Measurements from ENCODE around the gene PTGDS.

Gene PTGDS

DNA sequence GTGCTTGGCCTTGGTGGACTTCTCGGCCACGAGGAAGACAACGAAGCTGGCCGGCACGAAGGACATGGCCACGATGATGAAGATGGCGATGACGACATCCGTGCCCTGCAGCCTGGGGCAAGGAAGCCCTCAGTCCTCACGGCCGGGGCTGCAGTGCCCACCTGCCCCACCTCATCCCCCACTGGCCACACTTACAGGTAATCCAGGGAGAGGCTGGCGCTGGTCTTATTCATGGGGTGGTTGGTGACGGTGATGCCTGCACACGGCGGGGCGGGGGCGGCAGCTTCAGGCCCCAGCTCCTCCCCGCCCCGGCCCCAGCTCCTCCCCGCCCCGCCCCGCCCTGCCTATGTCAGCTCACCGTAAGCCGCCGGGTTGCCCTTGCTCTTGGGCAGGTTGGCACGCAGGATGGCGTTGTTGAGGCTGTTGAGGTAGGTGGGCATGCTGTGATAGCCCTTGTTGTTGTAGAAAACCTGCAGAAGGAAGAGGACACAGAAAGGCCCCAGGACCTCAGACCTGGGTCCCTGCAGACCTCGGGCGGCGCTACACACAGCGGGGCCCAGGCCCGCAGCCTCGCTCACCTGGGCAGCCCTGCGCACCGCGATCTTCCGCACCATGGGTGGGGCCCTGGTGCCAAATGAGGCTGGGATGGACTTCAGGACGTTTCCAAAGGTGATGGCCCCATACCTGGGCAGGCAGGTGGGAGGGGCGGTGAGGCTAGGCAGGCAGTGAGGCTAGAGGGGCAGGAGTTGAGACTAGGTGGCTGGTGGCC, 34.8 kb downstream of the PTGDS start:
- DNase-seq (ENCODE audit: low read depth) = no peak

DNA sequence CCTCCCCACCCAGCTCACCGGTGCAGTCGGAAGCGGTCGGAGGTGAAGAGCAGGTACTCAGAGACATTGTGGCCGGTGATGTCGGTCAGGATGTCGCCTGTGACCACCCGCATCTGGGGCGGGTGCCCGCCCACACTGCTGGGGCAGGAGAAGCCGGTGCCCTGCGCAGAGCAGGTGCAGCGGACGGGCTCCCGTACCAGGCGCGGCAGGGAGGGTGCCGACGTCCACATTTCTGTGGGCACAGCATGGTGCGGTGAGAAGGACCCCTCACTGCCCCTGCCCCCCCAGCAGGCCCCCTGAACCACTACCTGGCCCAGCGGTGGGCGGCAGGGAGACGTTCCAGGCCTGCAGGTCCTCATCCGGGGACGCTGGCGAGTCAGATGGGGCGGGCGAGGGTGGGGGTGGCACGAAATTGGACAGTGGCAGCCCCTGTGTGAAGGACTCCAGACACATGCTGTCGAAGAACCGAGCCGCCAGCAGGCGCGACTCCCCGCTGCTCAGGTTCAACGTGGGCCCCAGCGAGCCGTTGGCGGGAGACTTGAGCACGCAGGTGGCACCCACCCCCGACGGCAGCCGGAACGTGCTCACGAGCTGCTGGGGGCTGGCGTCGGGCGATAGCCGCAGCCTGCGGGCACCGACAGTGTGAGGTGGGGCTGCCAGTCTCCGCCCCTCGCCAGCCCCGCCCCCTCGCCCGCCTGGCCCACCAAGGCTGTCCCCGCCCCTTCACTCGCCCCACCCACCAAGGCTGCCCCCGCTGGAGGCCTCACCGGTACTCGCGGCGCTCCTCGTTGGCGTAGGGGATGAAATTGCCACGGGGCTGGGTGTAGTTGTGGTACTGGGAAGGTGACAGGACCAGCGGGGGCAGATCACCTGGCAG, 35.6 kb downstream of the PTGDS start:
- no peak for DNase-seq (ENCODE audit: low read depth)

DNA sequence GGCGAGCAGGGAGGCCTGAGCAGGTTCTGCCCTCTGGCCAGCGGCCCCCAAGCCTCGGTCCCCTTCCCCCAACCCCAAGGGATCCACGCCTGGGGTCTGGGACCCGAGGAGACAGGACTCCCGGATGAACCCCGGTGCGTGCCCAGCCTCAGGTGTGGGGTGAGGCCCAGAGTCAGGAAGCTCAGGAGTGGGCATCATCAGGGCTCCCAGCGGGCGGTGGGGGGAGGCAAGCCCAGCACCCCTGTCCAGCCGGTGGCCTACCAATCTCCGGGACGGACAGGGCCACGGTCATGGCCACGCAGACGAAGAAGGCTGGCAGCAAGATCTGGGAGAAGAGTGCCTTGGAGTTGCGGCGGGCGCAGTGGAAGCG, 36.3 kb downstream of the PTGDS start:
- no peak for DNase-seq (ENCODE audit: low read depth)

DNA sequence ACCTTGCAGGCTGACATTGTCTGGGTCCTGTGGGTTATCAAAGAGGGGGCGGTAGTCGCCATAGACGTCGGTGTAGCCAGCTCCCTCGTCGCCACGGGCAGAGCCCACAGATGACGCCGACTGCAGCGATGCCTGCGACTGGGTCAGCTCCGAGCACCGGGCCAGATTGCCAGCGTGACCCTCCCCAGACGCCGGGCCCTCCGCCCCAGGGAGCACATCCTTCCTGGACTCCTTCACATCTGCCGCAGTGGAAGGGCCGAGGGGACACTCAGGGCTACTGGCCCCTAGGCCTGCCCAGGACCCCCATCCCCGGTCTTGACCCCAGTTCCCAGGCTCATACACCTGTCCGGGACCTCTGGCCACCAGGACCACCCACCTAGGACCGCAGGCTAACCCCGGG, 36.9 kb downstream of the PTGDS start:
- no peak for DNase-seq (ENCODE audit: low read depth)

DNA sequence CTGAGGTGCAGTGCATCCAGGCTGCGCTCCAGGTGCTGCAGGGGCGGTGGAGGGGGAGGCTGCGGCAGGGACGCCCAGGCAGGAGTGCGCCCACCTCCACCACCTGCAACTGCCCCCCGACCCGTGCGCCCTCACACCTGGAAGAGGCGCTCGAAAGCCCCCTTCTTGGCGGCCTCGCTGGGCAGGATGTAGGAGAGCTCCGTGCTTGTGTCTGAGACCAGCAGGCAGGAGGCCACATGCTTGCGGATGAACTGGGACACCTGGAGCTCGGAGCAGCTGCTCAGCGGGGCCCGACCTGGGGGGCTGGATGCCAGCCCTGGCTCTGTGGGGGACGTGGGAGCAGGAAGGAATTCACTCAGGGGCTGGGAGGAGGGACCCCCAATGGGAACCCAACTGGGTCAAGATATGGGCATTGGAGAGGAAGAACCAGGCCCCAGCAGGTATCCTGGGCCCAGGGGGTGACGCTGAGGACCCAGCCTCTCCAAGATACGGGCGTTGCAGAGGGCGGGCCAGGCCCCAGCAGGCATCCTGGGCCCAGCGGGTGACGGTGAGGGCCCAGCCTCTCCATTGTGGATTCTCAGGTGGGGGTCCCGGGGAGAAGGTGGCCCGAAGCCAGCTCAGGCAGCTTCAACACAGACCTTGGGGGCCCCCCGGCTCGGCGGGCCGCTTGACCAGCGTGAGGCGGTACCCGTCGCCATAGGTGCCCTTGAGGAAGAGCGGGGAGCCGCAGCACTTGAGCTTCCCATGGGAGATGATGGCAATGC, 37.7 kb downstream of the PTGDS start:
- no peak for DNase-seq (ENCODE audit: low read depth)

DNA sequence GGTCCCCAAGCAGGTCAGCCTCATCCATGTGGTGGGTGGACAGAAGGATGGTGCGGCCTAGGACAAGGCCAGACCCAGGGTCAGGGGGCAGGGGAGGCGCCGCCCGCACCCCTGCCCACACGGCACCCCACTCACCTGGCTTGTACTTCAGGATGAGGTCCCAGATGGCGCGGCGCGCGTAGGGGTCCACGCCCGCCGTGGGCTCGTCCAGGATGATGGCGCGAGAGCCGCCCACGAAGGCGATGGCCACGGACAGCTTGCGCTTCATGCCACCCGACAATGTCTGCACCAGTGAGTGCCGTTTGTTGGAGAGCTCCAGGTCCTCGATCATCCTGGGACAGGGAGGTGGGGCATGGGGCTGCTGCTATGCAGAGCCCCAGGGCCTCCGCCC, 38.2 kb downstream of the PTGDS start:
- DNase-seq (ENCODE audit: low read depth) = no peak

DNA sequence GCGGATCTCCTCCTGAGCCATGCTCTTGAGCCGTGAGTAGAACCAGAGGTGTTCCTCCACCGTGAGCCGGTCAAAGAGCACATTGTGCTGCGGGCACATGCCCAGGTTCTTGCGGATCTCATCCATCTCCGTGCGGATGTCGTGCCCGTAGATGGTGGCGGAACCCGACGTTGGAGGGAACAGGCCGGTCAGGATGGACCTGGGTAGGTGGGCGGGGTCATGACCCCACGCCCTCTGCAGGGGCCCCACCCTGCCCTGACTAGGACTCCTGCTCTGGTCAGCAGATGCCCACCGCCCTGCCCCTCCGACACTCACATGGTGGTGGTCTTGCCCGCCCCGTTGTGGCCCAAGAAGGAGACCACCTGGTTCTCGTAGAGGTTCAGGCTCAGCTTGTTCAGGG, 38.7 kb downstream of the PTGDS start:
- DNase-seq (ENCODE audit: low read depth) = no peak

DNA sequence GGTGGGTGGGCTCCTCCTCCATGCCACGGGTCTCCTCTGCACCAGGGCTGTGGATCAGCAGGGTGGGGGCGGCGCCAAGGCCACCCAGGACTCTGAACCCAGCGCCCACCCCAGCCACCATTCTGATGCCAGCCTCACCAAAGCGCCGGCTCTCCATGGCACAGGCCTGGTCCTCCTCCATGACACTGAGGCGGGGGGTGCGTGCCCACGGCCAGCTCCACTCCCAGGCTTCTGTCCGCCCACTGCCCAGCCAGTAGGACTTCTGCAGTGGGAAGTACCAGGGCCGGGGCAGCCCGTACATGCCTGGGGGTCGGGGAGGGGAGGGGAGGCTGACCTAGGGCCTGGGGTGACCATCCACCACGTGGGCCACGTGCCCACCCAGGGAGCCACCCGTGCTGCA, 39.1 kb downstream of the PTGDS start:
- no peak for DNase-seq (ENCODE audit: low read depth)

DNA sequence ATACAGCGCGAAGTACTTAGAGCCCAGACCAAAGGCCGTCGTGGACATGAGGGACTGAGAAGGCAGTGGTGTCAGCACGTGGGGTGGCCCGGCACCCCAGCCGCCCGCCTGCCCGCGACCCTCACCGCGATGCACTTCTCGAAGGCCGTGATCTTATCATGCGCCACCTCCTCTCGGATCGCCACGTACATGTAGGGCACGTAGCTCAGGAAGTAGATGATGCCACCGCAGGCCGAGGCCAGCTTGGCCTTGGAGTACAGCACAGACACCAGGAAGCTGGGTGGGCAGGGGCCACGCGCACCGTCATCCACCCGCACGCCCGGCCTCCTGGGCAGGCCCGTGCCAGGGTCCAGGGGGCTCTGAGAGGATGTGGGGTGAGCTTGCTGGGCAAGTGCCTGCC, 39.8 kb downstream of the PTGDS start:
- no peak for DNase-seq (ENCODE audit: low read depth)

DNA sequence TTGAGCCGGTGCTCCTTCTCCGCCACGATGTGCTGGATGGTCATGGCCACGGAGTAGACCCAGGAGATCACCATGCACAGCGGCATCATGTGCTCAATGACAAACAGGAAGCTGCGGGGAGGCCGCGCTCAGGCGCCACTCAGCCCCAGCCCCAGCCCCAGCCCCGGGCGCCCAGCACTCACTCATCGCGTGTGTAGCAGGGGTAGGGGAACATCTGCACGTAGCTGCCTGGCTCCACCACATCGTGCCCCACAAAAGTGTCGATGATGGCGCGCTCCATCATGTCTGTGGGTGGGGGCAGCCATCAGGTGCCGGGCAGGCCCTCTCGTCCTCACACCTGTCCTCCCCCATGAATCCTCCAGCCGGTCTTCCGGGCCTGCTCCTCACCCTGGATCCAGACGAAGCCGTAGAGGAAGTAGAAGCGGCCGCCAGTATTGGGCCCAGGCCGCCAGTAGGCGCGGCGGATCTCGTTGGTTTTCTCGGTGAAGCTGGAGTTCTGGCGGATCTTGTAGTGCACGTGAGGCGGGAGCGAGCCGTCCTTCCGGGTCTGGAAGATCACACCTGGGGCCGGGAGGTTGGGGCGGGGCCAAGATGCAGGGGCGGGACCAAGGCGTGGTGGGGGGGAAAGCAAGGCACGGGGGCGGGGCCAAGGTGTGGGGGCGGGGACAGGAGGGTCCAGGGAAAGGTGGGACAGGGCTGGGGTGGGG, 40.6 kb downstream of the PTGDS start:
- no peak for DNase-seq (ENCODE audit: low read depth)

DNA sequence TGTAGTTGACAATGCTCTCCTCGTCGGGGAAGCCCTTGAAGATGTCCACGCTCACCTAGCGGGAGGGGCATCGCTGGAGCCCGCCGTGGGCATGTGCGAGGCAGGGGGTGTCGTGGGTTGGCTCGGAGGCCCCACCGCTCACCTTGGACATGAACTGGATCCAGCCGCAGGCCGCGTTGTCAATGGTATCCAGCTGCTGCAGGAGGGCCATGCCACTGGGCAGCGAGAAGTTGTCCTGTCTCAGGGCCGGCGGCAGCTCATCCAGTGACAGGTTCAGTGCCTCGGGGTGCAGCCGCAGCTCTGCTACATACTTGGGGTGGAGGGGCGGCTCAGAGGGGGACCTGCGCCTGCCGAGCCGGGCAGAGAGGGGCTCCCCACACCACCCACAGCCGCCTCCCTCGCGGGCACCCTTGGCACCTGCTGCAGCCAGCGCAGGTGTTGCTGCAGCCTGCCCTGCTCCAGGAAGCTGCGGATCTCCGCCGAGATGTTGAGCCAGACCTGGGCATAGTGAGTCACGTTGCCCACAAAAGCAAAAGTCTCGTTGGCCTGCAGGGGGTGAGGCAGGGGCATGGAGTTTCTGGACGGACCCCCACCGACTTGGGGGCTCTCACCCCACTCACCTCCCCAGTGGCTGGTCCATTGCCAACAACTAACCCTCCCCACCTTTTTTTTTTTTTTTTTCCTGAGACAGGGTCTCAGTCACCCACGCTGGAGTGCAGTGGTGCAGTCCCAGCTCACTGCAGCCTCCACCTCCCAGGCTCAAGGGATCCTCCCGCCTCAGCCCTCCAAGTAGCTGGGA, 41.7 kb downstream of the PTGDS start:
- DNase-seq (ENCODE audit: low read depth) = no peak

DNA sequence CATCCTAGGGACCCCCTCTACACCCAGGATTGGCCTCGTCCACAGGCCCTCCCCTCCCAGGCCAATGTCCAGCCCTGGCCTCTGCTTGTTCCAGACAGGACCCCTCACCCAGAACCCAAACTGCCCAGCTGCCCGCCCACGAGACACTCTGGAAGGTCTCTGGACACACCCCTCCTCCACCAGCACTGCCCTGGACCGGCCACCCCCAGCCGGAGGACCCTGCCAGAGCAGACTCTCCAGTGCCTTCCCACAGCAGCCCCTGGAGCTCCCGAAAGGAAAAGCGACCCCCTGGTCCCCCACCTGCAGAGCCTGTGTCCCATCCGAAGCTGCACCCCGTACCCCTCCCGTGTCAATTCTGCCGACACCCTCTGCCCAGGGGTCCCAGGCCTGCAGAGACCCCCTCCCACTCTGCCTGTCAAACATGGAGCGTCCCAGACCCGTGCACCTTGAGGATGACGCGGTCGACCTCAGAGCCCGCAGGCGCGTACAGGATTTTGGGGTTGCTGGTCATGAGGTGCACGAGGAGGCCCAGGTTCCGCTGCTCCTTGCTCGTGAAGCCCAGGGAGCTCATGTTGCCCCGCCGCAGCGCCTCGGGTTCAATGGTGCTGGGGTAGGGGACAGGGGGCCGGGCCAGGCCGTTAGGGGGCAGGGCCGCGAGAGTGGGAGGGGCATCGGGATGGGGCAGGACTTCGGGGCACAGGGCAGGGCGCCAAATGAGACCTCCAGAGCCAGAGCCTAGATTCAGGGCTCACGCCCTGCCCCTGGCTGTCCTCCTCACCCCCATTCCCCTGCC, 42.8 kb downstream of the PTGDS start:
- no peak for DNase-seq (ENCODE audit: low read depth)

DNA sequence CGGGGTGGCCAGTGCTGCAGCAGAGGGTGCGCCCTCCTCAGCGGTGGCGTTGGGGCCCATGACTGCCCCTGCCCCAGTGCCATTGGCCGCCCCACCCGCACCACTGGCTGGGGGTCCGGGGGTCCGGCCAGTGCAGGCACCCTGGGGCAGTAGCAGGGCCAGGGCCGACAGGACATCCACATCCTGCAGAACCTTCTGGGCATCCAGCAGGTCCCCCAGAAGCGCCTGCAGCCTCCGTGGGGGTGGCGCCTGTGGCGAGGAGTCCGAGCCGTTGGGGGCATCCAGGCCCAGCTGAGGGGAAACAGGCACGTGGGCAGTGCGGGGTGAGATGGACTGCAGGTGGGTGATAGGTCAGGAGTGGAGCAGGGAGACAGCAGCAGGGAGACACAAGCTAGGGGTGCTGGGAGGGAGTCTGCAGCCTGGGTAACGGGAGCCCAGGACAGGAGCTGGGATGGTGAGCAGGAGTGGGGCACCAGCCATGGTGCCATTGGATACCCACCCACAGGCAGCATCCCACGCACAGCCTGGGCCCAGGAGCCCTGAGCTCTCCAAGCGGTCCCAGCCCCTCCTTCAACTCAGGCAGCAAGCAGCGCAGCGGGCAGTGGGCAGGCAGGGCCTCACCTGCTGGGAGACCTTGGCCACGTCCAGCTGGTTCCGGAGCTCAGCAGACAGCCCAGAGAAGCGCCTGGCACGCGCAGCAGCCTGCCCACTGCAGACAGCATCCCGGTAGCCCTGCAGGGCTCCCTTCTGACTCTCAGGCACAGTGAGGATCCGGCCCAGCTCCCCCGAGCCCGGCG, 43.7 kb downstream of the PTGDS start:
- DNase-seq (ENCODE audit: low read depth) = no peak

DNA sequence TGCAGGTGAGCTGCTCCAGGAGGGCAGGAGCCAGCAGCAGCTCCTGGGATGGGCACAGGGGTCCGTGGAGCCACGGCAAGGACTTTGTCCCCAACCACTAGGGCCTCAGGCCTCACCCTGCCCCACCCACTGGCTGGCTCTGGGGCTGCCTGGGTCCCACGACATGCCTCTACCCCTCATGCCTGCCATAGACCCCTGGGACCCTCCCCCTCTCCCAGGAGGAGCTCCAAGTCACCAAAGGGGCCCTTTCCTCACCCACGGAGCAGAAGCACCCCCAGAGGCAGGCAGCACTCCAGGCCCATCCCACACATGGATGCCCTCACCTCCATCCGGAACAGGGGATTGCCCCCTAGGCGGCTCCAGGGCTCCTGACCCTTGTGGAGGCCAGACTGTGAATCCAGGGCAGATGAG, 44.3 kb downstream of the PTGDS start:
- no peak for DNase-seq (ENCODE audit: low read depth)

DNA sequence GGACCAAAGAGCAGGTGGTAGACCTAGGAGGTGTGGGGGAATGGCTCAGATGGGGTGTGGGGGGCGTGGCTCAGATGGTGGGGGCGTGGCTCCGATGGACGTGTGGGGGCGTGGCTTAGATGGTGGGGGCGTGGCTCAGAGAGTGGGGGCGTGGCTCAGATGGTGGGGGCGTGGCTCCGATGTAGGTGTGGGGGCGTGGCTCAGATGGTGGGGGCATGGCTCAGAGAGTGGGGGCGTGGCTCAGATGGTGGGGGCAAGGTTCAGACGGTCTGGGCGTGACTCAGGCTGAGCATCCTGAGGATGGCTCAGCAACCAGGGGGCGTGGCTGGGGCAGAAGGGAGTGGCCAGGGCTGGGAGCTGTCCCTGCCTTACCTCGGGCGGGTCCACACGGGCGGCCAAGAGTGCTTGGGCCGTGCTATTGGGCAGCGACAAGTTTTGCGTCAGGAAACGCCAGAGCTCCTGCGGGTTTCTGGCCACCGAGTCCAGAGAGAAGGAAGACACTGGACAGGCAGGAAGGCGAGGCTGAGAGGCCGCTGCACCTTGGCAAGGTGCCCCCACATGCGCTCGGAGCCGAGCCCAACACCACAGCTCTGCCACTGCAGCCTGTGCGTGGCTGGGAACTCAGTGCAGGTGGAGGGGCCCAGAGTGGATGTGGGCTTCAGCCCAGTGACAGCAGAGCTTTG, 44.8 kb downstream of the PTGDS start:
- peak; percentile 48 for DNase-seq (ENCODE audit: low read depth)

DNA sequence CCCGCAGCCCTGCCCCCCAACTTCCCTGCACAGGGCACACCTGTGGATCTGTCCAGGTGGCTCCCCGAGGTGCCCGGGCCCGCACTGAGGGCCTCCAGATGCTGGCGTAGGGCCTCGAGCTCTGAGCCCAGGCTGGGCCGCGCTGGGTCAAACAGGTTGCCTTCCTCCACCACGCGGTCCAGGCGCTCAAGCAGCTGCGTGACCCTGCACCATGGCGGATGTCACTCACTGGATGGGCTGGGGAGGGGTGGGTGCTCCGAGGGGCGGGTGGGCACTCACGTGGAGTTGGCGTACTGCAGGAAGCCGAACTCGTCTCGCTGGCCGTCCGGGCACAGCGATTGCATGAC, 45.3 kb downstream of the PTGDS start:
- no peak for DNase-seq (ENCODE audit: low read depth)

DNA sequence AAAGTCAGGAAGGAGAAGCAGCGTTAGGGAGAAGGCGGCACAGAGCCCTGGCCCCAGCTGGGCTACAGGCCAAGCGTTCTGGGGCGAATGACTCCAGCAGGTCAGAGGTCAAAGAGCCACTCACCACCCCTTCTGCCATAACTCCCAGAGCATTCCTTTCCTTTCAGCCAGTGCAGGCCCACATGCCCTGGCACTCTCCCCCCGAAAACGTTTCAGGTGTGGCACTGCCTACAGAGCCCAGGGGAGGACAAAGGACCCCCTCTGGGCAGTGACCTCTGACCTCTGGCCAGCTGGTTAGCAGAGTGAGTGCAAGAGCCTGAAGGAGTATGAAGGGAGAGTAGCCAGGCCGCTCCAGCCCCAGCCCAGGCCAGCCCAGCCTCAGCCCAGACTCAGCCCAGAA, 45.9 kb downstream of the PTGDS start:
- no peak for DNase-seq (ENCODE audit: low read depth)

DNA sequence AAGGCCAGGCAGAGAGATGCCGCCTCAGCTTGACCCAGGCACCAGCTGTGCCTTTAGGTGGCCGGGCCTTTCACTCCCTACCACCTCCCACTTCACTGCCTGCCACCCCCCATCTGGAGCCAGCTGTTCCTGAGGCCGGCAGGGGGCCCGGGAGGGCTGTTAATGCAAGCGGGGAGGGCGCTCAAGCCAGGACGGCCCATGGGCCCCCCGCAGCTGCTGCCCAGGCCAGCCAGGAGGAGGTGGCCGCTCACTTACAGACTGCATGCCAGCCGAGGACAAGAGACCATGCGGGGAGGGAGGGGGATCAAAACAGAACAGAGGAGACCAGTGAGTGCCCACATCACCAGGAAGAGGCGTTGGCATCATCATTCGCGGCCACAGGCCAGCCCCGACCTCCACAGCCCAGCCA, 46.3 kb downstream of the PTGDS start:
- no peak for DNase-seq (ENCODE audit: low read depth)

DNA sequence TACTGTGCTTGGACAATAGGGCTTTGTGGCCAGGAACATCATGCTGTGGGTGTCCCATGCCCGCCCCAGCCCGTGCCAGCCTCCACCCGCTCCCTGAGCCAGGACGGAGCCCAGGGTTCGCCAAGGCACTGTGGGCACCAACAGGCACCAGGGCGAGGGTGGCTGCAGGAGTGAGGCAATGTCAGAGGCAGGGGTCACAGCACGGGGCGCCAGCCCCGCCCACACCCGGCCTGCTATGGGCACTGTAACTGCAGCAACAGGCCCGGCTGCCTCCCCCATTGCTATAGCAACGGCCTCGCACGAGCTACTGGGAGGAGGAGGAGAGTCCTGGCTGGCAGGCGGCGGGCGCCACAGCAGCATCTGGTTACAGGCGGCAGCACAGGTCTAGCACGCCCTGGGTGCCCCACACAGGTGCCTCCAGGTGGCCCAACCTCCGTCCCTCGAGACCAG, 48.2 kb downstream of the PTGDS start:
- DNase-seq (ENCODE audit: low read depth) = no peak
